ENCODE measurements around the gene RASGRF2.

GRCh38 chr5:81154725-81155124 is 194.6 kb downstream of the RASGRF2 start:
- TF ChIP-seq CTCF (IDR thresholded peaks at IDR 0.05) (no peak), POLR2A (IDR thresholded peaks at IDR 0.05) (no peak)
